ENCODE measurements around the gene TNNT2.

- TF ChIP-seq POLR2A (IDR thresholded peaks at IDR 0.05; ENCODE audit: low read depth, low read length) (no peak), CTCF (conservative IDR thresholded peaks at IDR 0.05; ENCODE audit: low read depth, low read length) (no peak), FOS (IDR thresholded peaks at IDR 0.05; ENCODE audit: low read depth, low read length) (no peak)
- TF ChIP-seq, protein P1, sequence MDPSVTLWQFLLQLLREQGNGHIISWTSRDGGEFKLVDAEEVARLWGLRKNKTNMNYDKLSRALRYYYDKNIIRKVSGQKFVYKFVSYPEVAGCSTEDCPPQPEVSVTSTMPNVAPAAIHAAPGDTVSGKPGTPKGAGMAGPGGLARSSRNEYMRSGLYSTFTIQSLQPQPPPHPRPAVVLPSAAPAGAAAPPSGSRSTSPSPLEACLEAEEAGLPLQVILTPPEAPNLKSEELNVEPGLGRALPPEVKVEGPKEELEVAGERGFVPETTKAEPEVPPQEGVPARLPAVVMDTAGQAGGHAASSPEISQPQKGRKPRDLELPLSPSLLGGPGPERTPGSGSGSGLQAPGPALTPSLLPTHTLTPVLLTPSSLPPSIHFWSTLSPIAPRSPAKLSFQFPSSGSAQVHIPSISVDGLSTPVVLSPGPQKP (IDR thresholded peaks at IDR 0.05; ENCODE audit: borderline replicate concordance, low read depth, low read length), result no peak
Measured at GRCh38 chr1:201424146-201424545, 46.7 kb upstream of the TNNT2 start.

Measured in IMR-90 (cell line).